ENCODE results near the gene CTNNA2. TPM values are rescaled to one million over a fixed set of nuclear protein-coding genes. Genes with fewer than 3 reads are reported as not detected.

Gene CTNNA2
- total RNA-seq, 1 experiment from 2014 or later, result 5.5 TPM

- Histone ChIP-seq H3K79me2 (ENCODE audit: insufficient read depth, low read length) (no peaks in the 10 kb centered on the region), H3K14ac (ENCODE audit: insufficient read depth, low read length) (no peak overlapping the region), H2BK120ac (ENCODE audit: low read depth, low read length, poor library complexity, severe bottlenecking) (no peak overlapping the region), H2BK20ac (ENCODE audit: low read depth, low read length, poor library complexity, severe bottlenecking) (no peak overlapping the region), H3K23me2 (ENCODE audit: insufficient read length, low read depth, low read length, poor library complexity, severe bottlenecking) (no peaks in the 10 kb centered on the region), H2AK5ac (ENCODE audit: insufficient read length, low read length) (no peak overlapping the region), H3K4me2 (ENCODE audit: insufficient read depth, insufficient read length, low read length) (no peak overlapping the region), H2AFZ (ENCODE audit: low read length) (no peak overlapping the region), H4K5ac (ENCODE audit: insufficient read length, low read depth, low read length) (no peak overlapping the region), H4K91ac (ENCODE audit: insufficient read length, low read depth, low read length) (no peak overlapping the region), H3K23ac (ENCODE audit: insufficient read length, low read depth, low read length) (no peak overlapping the region), H3K27ac (ENCODE audit: insufficient read length, low read depth, low read length) (no peak overlapping the region), H3K56ac (ENCODE audit: insufficient read length, low read depth, low read length) (no peak overlapping the region), H2BK12ac (ENCODE audit: insufficient read length, low read depth, low read length) (no peak overlapping the region), H2BK15ac (ENCODE audit: low read depth, low read length) (no peak overlapping the region), H3T11ph (ENCODE audit: low read length) (no peak overlapping the region), H4K8ac (replicated peaks; ENCODE audit: insufficient read length, low read depth, low read length) (no peak overlapping the region), H3K4me1 (ENCODE audit: insufficient read depth, low read length) (no peaks in the 10 kb centered on the region), H3K18ac (ENCODE audit: insufficient read length, low read depth, low read length) (no peak overlapping the region), H3K9ac (ENCODE audit: extremely low read depth, insufficient read length, low read length) (no peak overlapping the region), H3K27me3 (ENCODE audit: insufficient read depth, low read length) (no peaks in the 10 kb centered on the region), H3K9me3 (ENCODE audit: control insufficient read depth, low read depth, low read length) (no peaks in the 10 kb centered on the region), H3K79me1 (ENCODE audit: insufficient read depth, low read depth, low read length, poor library complexity, severe bottlenecking) (no peaks in the 10 kb centered on the region), H2BK5ac (ENCODE audit: insufficient read length, low read length) (no peak overlapping the region), H4K20me1 (ENCODE audit: control insufficient read depth, insufficient read depth, insufficient read length) (no peaks in the 10 kb centered on the region), H3K4ac (ENCODE audit: low read depth, low read length) (no peak overlapping the region)
- no peak overlapping the region for H3K4me3 Mint-ChIP-seq
- TF ChIP-seq, protein P1, sequence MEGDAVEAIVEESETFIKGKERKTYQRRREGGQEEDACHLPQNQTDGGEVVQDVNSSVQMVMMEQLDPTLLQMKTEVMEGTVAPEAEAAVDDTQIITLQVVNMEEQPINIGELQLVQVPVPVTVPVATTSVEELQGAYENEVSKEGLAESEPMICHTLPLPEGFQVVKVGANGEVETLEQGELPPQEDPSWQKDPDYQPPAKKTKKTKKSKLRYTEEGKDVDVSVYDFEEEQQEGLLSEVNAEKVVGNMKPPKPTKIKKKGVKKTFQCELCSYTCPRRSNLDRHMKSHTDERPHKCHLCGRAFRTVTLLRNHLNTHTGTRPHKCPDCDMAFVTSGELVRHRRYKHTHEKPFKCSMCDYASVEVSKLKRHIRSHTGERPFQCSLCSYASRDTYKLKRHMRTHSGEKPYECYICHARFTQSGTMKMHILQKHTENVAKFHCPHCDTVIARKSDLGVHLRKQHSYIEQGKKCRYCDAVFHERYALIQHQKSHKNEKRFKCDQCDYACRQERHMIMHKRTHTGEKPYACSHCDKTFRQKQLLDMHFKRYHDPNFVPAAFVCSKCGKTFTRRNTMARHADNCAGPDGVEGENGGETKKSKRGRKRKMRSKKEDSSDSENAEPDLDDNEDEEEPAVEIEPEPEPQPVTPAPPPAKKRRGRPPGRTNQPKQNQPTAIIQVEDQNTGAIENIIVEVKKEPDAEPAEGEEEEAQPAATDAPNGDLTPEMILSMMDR (conservative IDR thresholded peaks at IDR 0.05), result no peak
- H3K9me3 Mint-ChIP-seq, result peaks cover 0 to 4% of the 10 kb centered on the region in 2 experiments; a peak in 2 of 5 replicates
- no peaks in the 10 kb centered on the region for H3K4me1 Mint-ChIP-seq
- peaks cover 0 to 1% (median 0%) of the 10 kb centered on the region in 3 experiments; a peak in 3 of 7 replicates for H3K36me3 Mint-ChIP-seq (ENCODE audit: insufficient read depth in 1 of 3, low read depth in 3 of 3)
- DNase-seq, result no peak
- no CpG with 5 or more reads among the region's 2 CpGs for WGBS (ENCODE audit: extremely low coverage, insufficient read length, low lambda C conversion rate)
- H3K27me3 Mint-ChIP-seq (ENCODE audit: low read depth), result no peaks in the 10 kb centered on the region; the same call in none of the 2 replicates
- H3K27ac Mint-ChIP-seq, result no peak overlapping the region
These were observed 879.6 kb downstream of the CTNNA2 start for GRCh38 chr2:80392441-80392840.

All from H9 (cell line).